ENCODE data around the gene TMEM272. TPM values are rescaled to one million over a fixed set of nuclear protein-coding genes. Genes with fewer than 3 reads are reported as not detected.

Gene TMEM272, protein sequence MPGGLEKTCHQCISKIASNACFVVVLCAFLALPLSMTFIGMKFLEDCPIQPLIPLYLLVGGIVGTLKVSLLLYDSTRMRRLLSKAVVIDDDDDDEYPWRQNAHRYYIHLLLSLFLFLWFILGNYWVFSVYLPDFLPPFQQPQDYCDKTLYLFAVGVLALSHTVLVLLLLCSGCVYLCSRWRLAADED
- total RNA-seq: not detected in 2 replicates

DNA sequence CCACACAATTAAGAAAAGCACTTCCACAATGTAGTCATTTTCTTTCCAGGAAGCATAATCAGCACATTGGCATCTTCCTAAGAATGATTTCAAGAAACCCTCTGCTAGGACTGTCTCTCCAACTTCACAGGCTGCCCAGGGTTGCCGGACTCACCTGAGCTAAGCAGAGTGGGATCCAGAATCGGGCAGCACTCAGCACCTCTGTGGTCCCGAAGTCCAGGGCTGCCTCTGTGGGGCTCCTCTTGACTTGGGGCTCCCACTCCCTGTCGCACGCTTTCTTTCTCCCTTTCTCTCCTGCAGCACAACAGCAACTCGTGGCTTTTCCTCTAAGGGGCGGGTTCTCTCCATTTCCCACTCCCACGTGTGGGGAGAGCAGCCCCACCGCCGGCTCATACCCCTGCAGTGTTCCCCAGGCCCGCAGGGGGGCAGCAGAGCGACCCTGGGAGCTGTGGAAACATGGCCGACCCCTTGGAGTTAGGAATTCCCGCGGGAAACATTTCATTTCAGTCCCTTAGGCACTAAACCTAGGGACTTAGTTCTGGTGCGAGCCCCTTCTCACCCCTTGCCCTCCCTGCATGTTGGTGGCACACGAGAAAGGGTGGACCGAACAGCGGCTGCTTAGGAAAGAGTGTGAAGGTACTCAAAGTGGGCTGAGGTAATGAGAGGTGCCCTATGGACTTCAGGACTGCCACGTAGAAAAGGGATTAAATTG is at the start of gene TMEM272:
Gene TMEM272, minus strand, starts transcription at position 316 of the 712 bp plus-strand sequence. CDS start 6,647 bp downstream, outside the sequence.

DNA sequence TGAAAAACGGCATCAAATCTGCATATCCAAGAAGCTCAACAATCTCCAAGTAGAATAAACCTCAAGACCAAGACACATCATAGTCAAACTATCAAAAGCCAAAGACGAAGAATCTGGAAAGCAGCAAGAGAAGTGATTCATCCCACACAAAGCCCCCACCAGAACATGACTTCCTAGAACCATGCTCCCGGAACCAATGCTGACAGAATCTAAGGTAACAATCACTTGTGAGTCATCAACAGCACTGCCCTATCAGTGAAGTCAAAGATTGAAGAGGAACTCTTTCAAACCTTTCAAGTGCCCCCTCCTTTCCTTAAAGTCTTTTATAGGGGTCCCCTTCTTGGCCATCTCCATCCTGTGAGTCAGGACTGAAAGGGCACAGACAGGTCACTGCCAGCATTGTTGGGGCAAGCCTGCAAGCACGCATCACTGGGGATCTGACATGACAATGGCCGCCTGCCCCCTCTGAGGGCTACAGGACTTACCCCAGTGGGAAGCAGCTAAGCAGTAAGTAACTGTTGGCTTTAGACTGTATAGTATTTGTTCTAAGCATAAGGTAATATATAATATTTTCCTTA is 16.8 kb upstream of the TMEM272 start, which contains the start of gene CCDC70:
Gene CCDC70, plus strand, starts transcription at position 247 of the 578 bp plus-strand sequence. CDS start 3,443 bp downstream, outside the sequence.

DNA sequence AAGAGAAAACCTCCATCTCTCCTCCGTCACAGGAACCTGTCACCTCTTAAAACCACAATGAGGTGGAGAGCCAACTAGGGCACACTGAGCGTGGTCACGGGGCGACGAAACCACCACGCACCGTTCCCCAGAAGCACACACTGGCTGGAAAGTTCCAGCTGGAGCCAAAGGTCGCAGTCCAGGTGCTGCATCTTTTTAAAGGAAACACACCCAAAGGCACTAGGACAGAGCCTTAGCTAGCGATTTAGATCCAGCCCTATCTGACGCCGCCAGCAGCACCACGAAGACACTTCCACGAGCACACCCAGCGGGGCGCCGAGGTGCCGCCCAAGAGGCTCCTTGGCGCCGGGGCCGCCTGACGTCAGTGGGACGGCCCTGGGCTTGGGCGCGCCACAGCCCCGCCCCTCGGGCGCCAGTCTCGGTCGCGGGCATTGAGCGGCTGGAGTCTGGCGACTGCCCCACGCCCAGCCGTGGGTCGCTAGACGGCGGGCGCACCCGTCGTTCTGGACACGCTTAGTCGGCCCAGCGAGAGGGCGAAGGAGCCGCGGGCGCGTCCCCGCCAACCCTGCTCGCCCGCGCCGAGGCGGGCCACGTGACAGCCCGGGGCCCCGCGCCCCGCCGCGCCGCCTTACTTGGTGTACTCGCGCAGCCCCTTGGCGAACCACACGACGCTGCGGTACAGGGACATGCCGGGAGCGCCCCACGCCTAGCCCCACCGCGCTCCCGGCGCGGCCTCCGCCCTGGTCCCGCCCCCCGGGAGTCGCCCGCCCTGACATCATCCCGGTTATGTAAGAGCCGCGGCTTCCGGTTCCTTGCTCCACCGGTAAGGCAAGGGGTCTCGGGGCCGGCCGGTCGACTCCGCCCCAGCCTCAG is 41.3 kb downstream of the TMEM272 start, which contains the start of gene DHRS12:
Gene DHRS12, minus strand, starts transcription at position 742 of the 873 bp plus-strand sequence. CDS start 4,504 bp downstream, outside the sequence.

Other genes starting within 250 kb of the TMEM272 start
- 1.9 and 3.3 TPM in 2 replicates for gene DHRS12, start 41.0 kb downstream of the TMEM272 start, total RNA-seq
- not detected in 2 replicates for gene CCDC70, start 16.8 kb upstream of the TMEM272 start, total RNA-seq
- 1.4 and 2.8 TPM in 2 replicates for gene ATP7B, start 166.3 kb upstream of the TMEM272 start, total RNA-seq
- gene ALG11, start 167.2 kb upstream of the TMEM272 start, total RNA-seq: 28.5 and 34.4 TPM in 2 replicates
- gene UTP14C, start 179.5 kb upstream of the TMEM272 start, total RNA-seq: 14.3 and 20.8 TPM in 2 replicates